ENCODE measurements around the gene CEMIP.

DNA sequence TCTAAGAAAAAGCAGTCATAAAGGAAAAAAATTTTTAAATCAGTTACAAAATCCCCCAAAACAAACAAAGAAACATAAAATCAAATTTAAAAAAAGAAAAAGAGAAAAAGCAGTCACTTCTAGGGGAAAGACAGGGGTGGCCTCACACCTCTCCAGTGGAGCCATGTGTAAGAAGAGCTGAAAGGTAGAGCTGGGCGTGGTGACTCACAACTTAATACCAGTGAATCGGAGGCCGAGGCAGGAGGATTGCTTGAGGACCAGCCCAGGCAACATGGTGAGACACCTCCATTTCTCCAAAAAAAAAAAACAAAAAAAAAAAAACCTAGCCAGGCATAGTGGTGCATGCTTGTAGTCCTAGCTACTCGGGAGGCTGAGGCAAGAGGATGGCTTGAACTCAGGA lies 195.7 kb downstream of the CEMIP start:
- no peak for TF ChIP-seq EZH2 (IDR thresholded peaks at IDR 0.05; ENCODE audit: low read length, unreplicated experiment)
- TF ChIP-seq, protein P1, sequence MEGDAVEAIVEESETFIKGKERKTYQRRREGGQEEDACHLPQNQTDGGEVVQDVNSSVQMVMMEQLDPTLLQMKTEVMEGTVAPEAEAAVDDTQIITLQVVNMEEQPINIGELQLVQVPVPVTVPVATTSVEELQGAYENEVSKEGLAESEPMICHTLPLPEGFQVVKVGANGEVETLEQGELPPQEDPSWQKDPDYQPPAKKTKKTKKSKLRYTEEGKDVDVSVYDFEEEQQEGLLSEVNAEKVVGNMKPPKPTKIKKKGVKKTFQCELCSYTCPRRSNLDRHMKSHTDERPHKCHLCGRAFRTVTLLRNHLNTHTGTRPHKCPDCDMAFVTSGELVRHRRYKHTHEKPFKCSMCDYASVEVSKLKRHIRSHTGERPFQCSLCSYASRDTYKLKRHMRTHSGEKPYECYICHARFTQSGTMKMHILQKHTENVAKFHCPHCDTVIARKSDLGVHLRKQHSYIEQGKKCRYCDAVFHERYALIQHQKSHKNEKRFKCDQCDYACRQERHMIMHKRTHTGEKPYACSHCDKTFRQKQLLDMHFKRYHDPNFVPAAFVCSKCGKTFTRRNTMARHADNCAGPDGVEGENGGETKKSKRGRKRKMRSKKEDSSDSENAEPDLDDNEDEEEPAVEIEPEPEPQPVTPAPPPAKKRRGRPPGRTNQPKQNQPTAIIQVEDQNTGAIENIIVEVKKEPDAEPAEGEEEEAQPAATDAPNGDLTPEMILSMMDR (conservative IDR thresholded peaks at IDR 0.05; ENCODE audit: low read depth, low read length) = no peak

All from PC-3 (cell line).